ENCODE data around the gene CD59. TPM values are rescaled to one million over a fixed set of nuclear protein-coding genes. Genes with fewer than 3 reads are reported as not detected.
A peak's percentile ranks its signal among the peaks of the same experiment; 100 is the strongest.

Gene CD59
- total RNA-seq, 1 donor from 2014 or later: 718 TPM

GRCh38 chr11:33696931-33697638, 39.1 kb downstream of the CD59 start:
- DNase-seq (ENCODE audit: low spot score): no peak
- Mint-ChIP-seq H3K27ac (ENCODE audit: unreplicated experiment) (no peak overlapping the region), H3K9me3 (ENCODE audit: low read depth) (no peaks in the 10 kb centered on the region), H3K27me3 (ENCODE audit: low read depth) (no peaks in the 10 kb centered on the region), H3K4me3 (ENCODE audit: unreplicated experiment) (no peak overlapping the region), H3K36me3 (ENCODE audit: low read depth) (no peaks in the 10 kb centered on the region), H3K4me1 (ENCODE audit: low read depth) (peaks cover 56% of the 10 kb centered on the region)
- no peak for TF ChIP-seq CTCF (IDR thresholded peaks at IDR 0.05)

GRCh38 chr11:33696411-33696810, 39.8 kb downstream of the CD59 start:
- no peaks in the 10 kb centered on the region for H3K36me3 Mint-ChIP-seq (ENCODE audit: low read depth)
- H3K4me3 Mint-ChIP-seq (ENCODE audit: unreplicated experiment): no peak overlapping the region
- no peak overlapping the region for H3K27ac Mint-ChIP-seq (ENCODE audit: unreplicated experiment)
- H3K9me3 Mint-ChIP-seq (ENCODE audit: low read depth): no peaks in the 10 kb centered on the region
- no peak for DNase-seq (ENCODE audit: low spot score)
- TF ChIP-seq CTCF (IDR thresholded peaks at IDR 0.05): no peak
- H3K27me3 Mint-ChIP-seq (ENCODE audit: low read depth): no peaks in the 10 kb centered on the region
- peaks cover 56% of the 10 kb centered on the region for H3K4me1 Mint-ChIP-seq (ENCODE audit: low read depth)

GRCh38 chr11:33695051-33695566, 41.1 kb downstream of the CD59 start:
- Mint-ChIP-seq H3K4me1 (ENCODE audit: low read depth) (peaks cover 63% of the 10 kb centered on the region), H3K36me3 (ENCODE audit: low read depth) (no peaks in the 10 kb centered on the region), H3K9me3 (ENCODE audit: low read depth) (no peaks in the 10 kb centered on the region), H3K27ac (ENCODE audit: unreplicated experiment) (no peak overlapping the region), H3K4me3 (ENCODE audit: unreplicated experiment) (no peak overlapping the region), H3K27me3 (ENCODE audit: low read depth) (no peaks in the 10 kb centered on the region)
- TF ChIP-seq CTCF (IDR thresholded peaks at IDR 0.05): no peak
- no peak for DNase-seq (ENCODE audit: low spot score)

- no peak for TF ChIP-seq CTCF (IDR thresholded peaks at IDR 0.05)
- Mint-ChIP-seq H3K9me3 (ENCODE audit: low read depth) (no peaks in the 10 kb centered on the region), H3K4me3 (ENCODE audit: unreplicated experiment) (no peak overlapping the region), H3K27me3 (ENCODE audit: low read depth) (no peaks in the 10 kb centered on the region), H3K4me1 (ENCODE audit: low read depth) (peaks cover 65% of the 10 kb centered on the region), H3K36me3 (ENCODE audit: low read depth) (no peaks in the 10 kb centered on the region), H3K27ac (ENCODE audit: unreplicated experiment) (no peak overlapping the region)
- DNase-seq (ENCODE audit: low spot score): no peak
Measured at GRCh38 chr11:33694346-33695050, 41.7 kb downstream of the CD59 start.

GRCh38 chr11:33692541-33692940, 43.7 kb downstream of the CD59 start:
- Mint-ChIP-seq H3K4me3 (ENCODE audit: unreplicated experiment) (no peak overlapping the region), H3K27me3 (ENCODE audit: low read depth) (no peaks in the 10 kb centered on the region), H3K36me3 (ENCODE audit: low read depth) (no peaks in the 10 kb centered on the region), H3K4me1 (ENCODE audit: low read depth) (peaks cover 68% of the 10 kb centered on the region), H3K9me3 (ENCODE audit: low read depth) (peaks cover under 1% of the 10 kb centered on the region), H3K27ac (ENCODE audit: unreplicated experiment) (peak overlapping the region; percentile 99)
- TF ChIP-seq CTCF (IDR thresholded peaks at IDR 0.05): no peak
- no peak for DNase-seq (ENCODE audit: low spot score)
